ENCODE data around the gene TLE5.

GRCh38 chr19:3007975-3008374 is 54.3 kb downstream of the TLE5 start:
- TF ChIP-seq, protein P1, sequence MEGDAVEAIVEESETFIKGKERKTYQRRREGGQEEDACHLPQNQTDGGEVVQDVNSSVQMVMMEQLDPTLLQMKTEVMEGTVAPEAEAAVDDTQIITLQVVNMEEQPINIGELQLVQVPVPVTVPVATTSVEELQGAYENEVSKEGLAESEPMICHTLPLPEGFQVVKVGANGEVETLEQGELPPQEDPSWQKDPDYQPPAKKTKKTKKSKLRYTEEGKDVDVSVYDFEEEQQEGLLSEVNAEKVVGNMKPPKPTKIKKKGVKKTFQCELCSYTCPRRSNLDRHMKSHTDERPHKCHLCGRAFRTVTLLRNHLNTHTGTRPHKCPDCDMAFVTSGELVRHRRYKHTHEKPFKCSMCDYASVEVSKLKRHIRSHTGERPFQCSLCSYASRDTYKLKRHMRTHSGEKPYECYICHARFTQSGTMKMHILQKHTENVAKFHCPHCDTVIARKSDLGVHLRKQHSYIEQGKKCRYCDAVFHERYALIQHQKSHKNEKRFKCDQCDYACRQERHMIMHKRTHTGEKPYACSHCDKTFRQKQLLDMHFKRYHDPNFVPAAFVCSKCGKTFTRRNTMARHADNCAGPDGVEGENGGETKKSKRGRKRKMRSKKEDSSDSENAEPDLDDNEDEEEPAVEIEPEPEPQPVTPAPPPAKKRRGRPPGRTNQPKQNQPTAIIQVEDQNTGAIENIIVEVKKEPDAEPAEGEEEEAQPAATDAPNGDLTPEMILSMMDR (IDR thresholded peaks at IDR 0.05) = no peak
- no peak for TF ChIP-seq POLR2A (IDR thresholded peaks at IDR 0.05)
- TF ChIP-seq POLR2AphosphoS5 (IDR thresholded peaks at IDR 0.05) = no peak

Data from suprapubic skin (tissue), 4 donors.